ENCODE measurements around the gene PCDHA7.
"Not testable (repeated sequence)": the region's sequence is repeated elsewhere in the genome, so short reads cannot be mapped to it uniquely, and the experiment has no call there.

The PCDHA7 gene

DNA sequence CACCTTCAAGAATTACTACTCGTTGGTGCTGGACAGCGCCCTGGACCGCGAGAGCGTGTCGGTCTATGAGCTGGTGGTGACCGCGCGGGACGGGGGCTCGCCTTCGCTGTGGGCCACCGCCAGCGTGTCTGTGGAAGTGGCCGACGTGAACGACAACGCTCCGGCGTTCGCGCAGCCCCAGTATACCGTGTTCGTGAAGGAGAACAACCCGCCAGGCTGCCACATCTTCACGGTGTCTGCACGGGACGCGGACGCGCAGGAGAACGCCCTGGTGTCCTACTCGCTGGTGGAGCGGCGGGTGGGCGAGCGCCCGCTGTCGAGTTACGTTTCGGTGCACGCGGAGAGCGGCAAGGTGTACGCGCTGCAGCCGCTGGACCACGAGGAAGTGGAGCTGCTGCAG is 11.1 kb upstream of the PCDHA7 start:
- in situ Hi-C loops (cut with MboI; ENCODE audit: low sequenced_read_pairs) = not testable (repeated sequence)

DNA sequence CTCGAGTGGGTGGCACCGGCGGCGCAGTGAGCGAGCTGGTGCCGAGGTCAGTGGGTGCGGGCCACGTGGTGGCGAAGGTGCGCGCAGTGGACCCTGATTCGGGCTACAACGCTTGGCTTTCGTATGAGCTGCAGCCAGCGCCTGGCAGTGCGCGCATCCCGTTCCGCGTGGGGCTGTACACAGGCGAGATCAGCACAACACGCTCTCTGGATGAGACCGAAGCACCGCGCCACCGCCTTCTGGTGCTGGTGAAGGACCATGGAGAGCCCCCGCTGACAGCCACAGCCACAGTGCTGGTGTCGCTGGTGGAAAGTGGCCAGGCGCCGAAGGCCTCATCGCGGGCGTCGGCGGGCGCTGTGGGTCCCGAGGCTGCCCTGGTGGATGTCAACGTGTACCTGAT is 10.6 kb upstream of the PCDHA7 start:
- in situ Hi-C loops (cut with MboI; ENCODE audit: low sequenced_read_pairs) = no loop called here

DNA sequence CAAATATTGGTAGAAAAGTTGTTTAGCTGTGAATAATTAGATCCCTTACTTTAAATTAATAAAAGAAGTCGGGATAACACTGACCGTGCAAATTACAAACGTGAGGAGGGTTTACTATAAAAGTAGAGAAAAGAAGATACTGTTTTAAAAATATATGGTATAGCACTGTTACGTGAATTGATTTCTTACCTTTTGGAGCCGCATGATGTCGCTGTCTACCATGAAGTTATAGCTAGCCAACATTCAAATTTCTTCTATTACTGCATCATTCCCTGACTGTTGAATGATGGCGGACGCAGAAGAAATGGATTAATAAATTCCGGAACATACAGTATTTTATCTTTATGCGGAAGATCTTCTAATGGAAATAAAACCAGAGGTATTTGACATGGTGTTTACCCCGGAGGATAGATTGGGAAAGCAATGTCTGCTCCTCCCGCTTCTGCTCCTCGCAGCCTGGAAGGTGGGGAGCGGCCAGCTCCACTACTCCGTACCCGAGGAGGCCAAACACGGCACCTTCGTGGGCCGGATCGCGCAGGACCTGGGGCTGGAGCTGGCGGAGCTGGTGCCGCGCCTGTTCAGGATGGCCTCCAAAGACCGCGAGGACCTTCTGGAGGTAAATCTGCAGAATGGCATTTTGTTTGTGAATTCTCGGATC is 6.2 kb upstream of the PCDHA7 start, which contains the start of gene PCDHA6:
TSS of gene PCDHA6 (plus strand) at position 257 of the 658 bp plus-strand sequence. CDS start at position 389, 132 bp downstream.
- in situ Hi-C loops (cut with MboI; ENCODE audit: low sequenced_read_pairs) = no loop called here

DNA sequence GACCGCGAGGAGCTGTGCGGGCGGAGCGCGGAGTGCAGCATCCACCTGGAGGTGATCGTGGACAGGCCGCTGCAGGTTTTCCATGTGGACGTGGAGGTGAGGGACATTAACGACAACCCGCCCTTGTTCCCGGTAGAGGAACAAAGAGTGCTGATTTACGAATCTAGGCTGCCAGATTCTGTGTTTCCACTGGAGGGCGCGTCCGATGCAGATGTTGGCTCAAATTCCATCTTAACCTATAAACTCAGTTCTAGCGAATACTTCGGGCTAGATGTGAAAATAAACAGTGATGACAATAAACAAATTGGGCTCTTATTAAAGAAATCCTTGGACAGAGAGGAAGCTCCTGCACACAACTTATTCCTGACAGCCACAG is 5.7 kb upstream of the PCDHA7 start:
- in situ Hi-C loops (cut with MboI; ENCODE audit: low sequenced_read_pairs) = no loop called here

DNA sequence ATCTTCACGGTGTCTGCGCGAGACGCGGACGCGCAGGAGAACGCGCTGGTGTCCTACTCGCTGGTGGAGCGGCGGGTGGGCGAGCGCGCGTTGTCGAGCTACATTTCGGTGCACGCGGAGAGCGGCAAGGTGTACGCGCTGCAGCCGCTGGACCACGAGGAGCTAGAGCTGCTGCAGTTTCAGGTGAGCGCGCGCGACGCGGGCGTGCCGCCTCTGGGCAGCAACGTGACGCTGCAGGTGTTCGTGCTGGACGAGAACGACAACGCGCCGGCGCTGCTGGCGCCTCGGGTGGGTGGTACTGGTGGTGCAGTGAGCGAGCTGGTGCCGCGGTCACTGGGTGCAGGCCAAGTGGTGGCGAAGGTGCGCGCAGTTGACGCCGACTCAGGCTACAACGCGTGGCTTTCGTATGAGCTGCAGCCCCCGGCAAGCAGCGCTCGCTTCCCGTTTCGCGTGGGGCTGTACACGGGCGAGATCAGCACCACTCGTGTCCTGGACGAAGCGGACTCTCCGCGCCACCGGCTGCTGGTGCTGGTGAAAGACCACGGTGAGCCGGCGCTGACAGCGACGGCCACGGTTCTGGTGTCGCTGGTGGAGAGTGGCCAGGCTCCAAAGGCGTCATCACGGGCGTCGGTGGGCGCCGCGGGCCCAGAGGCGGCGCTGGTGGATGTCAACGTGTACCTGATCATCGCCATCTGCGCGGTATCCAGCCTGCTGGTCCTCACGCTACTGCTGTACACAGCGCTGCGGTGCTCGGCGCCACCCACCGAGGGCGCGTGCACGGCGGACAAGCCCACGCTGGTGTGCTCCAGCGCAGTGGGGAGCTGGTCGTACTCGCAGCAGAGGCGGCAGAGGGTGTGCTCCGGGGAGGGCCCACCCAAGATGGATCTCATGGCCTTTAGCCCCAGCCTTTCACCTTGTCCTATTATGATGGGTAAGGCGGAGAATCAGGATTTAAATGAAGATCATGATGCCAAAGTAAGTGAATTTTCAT is 4.3 kb upstream of the PCDHA7 start:
- in situ Hi-C loops (cut with MboI; ENCODE audit: low sequenced_read_pairs) = not testable (repeated sequence)

DNA sequence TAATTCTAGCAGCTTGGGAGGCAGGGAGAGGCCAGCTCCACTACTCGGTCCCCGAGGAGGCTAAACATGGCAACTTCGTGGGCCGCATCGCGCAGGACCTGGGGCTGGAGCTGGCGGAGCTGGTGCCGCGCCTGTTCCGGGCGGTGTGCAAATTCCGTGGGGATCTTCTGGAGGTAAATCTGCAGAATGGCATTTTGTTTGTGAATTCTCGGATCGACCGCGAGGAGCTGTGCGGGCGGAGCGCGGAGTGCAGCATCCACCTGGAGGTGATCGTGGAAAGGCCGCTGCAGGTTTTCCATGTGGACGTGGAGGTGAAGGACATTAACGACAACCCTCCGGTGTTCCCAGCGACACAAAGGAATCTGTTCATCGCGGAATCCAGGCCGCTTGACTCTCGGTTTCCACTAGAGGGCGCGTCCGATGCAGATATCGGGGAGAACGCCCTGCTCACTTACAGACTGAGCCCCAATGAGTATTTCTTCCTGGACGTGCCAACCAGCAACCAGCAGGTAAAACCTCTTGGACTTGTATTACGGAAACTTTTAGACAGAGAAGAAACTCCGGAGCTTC is 455 bp downstream of the PCDHA7 start:
- in situ Hi-C loops (cut with MboI; ENCODE audit: low sequenced_read_pairs) = not testable (repeated sequence)

DNA sequence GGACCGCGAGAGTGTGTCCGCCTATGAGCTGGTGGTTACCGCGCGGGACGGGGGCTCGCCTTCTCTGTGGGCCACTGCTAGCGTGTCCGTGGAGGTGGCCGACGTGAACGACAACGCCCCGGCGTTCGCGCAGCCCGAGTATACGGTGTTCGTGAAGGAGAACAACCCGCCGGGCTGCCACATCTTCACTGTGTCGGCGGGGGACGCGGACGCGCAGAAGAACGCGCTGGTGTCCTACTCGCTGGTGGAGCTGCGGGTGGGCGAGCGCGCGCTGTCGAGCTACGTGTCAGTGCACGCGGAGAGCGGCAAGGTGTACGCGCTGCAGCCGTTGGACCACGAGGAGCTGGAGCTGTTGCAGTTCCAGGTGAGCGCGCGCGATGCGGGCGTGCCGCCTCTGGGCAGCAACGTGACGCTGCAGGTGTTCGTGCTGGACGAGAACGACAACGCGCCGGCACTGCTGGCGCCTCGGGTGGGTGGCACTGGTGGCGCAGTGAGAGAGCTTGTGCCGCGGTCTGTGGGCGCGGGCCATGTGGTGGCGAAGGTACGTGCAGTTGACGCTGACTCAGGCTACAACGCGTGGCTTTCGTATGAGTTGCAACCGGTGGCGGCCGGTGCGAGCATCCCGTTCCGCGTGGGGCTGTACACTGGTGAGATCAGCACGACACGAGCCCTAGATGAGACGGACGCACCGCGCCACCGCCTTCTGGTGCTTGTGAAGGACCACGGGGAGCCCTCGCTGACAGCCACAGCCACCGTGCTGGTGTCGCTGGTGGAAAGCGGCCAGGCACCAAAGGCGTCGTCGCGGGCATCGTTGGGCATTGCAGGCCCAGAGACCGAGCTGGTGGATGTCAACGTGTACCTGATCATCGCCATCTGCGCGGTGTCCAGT is 1.8 kb downstream of the PCDHA7 start:
- in situ Hi-C loops (cut with MboI; ENCODE audit: low sequenced_read_pairs) = no loop called here

DNA sequence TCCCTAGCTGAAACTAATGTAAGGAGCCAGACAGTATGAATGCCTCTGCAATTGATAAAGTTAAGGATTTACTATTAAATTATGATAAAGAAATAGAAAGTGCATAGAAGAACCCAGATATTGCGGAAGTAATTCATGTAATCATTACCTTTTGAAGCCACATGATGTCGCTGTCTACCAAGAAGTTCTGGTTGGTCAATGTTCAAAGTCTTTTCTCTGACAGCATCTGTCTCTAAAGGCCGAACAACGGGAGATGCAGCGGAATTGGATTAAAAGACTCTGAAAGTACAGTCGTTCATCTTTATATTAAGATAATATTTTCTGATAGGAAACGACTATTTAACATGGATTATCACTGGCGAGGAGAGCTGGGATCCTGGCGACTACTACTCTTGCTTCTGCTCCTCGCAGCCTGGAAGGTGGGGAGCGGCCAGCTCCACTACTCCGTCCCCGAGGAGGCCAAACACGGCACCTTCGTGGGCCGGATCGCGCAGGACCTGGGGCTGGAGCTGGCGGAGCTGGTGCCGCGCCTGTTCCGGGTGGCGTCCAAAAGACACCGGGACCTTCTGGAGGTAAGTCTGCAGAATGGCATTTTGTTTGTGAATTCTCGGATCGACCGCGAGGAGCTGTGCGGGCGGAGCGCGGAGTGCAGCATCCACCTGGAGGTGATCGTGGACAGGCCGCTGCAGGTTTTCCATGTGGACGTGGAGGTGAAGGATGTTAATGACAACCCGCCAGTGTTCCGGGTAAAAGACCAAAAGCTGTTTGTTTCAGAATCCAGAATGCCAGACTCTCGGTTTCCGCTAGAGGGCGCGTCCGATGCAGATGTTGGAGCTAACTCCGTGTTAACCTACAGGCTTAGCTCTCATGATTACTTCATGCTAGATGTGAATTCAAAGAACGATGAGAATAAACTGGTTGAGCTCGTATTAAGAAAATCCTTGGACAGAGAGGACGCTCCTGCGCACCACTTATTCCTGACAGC is 7.2 kb downstream of the PCDHA7 start, which contains the start of gene PCDHA8:
TSS of gene PCDHA8 (plus strand) at position 210 of the 985 bp plus-strand sequence. CDS start at position 345, 135 bp downstream.
- in situ Hi-C loops (cut with MboI; ENCODE audit: low sequenced_read_pairs) = no loop called here

DNA sequence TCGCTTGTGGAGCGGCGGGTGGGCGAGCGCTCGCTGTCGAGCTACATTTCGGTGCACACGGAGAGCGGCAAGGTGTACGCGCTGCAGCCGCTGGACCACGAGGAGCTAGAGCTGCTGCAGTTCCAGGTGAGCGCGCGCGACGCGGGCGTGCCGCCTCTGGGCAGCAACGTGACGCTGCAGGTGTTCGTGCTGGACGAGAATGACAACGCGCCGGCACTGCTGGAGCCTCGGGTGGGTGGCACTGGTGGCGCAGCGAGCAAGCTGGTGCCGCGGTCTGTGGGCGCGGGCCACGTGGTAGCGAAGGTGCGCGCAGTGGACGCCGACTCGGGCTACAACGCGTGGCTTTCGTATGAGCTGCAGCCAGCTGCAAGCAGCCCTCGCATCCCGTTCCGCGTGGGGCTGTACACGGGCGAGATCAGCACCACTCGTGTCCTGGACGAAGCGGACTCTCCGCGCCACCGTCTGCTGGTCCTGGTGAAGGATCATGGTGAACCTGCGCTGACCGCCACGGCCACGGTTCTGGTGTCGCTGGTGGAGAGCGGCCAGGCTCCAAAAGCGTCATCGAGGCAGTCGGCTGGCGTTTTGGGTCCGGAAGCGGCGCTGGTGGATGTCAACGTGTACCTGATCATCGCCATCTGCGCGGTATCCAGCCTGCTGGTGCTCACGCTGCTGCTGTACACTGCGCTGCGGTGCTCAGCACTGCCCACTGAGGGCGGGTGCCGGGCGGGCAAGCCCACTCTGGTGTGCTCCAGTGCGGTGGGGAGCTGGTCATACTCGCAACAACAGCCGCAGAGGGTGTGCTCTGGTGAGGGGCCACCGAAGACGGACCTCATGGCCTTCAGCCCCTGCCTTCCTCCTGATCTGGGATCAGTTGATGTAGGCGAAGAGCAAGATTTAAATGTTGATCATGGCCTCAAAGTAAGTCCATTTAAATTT is 9.0 kb downstream of the PCDHA7 start:
- in situ Hi-C loops (cut with MboI; ENCODE audit: low sequenced_read_pairs) = no loop called here

DNA sequence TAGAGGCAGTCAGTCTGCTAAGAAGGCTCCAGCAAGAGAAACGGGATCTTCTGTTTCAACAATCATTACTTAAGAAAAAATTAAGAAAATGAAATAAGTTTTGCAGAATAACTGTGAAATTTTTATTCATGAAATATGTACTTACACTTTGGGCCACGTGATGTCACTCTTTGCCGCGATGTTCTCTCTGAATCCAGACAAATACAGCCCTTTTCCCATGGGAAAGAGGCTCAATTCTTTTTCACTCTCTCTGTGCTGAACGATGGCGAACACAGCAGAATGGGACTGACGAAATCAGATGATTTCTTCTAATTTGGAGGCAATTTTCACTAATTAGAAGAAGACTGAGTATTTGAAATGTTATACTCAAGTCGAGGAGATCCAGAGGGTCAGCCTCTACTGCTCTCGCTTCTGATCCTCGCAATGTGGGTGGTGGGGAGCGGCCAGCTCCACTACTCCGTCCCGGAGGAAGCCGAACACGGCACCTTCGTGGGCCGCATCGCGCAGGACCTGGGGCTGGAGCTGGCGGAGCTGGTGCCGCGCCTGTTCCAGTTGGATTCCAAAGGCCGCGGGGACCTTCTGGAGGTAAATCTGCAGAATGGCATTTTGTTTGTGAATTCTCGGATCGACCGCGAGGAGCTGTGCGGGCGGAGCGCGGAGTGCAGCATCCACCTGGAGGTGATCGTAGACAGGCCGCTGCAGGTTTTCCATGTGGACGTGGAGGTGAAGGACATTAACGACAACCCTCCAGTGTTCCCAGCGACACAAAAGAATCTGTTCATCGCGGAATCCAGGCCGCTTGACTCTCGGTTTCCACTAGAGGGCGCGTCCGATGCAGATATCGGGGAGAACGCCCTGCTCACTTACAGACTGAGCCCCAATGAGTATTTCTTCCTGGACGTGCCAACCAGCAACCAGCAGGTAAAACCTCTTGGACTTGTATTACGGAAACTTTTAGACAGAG is 14.4 kb downstream of the PCDHA7 start, which contains the start of gene PCDHA9:
TSS of gene PCDHA9 (plus strand) at position 244 of the 964 bp plus-strand sequence. CDS start at position 358, 114 bp downstream.
- in situ Hi-C loops (cut with MboI; ENCODE audit: low sequenced_read_pairs) = not testable (repeated sequence)

DNA sequence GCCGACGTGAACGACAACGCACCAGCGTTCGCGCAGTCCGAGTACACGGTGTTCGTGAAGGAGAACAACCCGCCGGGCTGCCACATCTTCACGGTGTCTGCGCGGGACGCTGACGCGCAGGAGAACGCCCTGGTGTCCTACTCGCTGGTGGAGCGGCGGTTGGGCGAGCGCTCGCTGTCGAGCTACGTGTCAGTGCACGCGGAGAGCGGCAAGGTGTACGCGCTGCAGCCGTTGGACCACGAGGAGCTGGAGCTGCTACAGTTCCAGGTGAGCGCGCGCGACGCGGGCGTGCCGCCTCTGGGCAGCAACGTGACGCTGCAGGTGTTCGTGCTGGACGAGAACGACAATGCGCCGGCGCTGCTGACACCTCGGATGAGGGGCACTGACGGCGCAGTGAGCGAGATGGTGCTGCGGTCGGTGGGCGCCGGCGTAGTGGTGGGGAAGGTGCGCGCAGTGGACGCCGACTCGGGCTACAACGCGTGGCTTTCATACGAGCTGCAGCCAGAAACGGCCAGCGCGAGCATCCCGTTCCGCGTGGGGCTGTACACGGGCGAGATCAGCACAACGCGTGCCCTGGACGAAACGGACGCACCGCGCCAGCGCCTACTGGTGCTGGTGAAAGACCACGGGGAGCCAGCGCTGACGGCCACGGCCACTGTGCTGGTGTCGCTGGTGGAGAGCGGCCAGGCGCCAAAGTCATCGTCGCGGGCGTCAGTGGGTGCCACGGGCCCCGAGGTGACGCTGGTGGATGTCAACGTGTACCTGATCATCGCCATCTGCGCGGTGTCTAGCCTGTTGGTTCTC is 16.0 kb downstream of the PCDHA7 start:
- in situ Hi-C loops (cut with MboI; ENCODE audit: low sequenced_read_pairs) = not testable (repeated sequence)

DNA sequence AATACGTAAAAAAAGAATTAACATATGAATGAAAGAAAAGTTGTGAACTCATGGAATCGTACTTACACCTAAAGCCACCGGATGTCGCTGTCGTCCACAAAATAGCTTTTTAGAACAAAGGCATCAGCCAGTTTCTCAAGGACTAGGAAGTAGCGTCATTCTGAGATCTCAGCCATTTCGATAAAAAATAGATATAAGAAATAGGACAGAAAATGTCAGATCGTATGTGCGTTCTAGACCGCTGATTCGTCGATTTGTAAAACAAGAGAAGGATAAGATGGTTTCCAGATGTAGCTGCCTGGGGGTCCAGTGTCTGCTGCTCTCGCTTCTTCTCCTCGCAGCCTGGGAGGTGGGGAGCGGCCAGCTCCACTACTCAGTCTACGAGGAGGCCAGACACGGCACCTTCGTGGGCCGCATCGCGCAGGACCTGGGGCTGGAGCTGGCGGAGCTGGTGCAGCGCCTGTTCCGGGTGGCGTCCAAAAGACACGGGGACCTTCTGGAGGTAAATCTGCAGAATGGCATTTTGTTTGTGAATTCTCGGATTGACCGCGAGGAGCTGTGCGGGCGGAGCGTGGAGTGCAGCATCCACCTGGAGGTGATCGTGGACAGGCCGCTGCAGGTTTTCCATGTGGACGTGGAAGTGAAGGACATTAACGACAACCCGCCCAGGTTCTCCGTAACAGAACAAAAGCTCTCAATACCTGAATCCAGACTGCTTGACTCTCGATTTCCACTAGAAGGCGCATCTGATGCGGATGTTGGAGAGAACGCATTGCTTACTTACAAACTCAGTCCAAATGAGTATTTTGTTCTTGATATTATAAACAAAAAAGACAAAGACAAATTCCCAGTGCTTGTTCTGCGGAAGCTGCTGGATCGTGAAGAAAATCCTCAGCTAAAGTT is 22.0 kb downstream of the PCDHA7 start, which contains the start of gene PCDHA10:
TSS of gene PCDHA10 (plus strand) at position 126 of the 903 bp plus-strand sequence. CDS start at position 278, 152 bp downstream.
- in situ Hi-C loops (cut with MboI; ENCODE audit: low sequenced_read_pairs) = no loop called here

DNA sequence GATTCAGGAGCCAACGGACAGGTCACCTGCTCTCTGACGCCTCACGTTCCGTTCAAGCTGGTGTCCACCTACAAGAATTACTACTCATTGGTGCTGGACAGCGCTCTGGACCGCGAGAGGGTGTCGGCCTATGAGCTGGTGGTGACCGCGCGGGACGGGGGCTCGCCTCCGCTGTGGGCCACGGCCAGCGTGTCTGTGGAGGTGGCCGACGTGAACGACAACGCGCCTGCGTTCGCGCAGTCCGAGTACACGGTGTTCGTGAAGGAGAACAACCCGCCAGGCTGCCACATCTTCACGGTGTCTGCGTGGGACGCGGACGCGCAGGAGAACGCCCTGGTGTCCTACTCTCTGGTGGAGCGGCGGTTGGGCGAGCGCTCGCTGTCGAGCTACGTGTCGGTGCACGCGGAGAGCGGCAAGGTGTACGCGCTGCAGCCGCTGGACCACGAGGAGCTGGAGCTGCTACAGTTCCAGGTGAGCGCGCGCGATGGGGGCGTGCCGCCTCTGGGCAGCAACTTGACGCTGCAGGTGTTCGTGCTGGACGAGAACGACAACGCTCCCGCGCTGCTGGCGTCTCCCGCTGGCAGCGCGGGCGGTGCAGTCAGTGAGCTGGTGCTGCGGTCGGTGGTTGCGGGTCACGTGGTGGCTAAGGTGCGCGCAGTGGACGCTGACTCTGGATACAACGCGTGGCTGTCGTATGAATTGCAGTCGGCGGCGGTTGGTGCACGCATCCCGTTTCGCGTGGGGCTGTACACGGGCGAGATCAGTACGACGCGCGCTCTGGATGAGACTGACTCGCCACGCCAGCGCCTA is 23.3 kb downstream of the PCDHA7 start:
- in situ Hi-C loops (cut with MboI; ENCODE audit: low sequenced_read_pairs) = no loop called here

DNA sequence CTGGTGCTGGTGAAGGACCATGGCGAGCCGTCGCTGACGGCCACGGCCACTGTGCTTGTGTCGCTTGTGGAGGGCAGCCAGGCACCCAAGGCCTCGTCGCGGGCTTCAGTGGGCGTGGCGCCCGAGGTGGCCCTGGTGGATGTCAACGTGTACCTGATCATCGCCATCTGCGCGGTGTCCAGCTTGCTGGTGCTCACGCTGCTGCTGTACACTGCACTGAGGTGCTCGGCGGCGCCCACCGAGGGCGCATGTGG is 23.8 kb downstream of the PCDHA7 start:
- in situ Hi-C loops (cut with MboI; ENCODE audit: low sequenced_read_pairs) = no loop called here
